ENCODE measurements around the gene IMPA2.

- TF ChIP-seq CTCF (IDR thresholded peaks at IDR 0.05; ENCODE audit: low read depth, low read length) (no peak), EZH2phosphoT487 (IDR thresholded peaks at IDR 0.05; ENCODE audit: low read depth) (no peak)
These were observed 6.2 kb downstream of the IMPA2 start for GRCh38 chr18:11987527-11987926.

Measured in OCI-LY3 (cell line).